Limb (tissue), 2 donors: Measurements from ENCODE around the gene FSD2.
A peak's percentile ranks its signal among the peaks of the same experiment; 100 is the strongest.
"Not testable (repeated sequence)": the region's sequence is repeated elsewhere in the genome, so short reads cannot be mapped to it uniquely, and the experiment has no call there.

Experiments used
- DNase-seq, 2 donors: peaks; one replicate each; pipeline ENCODE4 v3.0.0-alpha.2; 2016; ENCODE audit errors: extremely low spot score in 2 of 2

Gene FSD2

GRCh38 chr15:82830427-82831173, 24.7 kb upstream of the FSD2 start:
- DNase-seq = no peak

DNA sequence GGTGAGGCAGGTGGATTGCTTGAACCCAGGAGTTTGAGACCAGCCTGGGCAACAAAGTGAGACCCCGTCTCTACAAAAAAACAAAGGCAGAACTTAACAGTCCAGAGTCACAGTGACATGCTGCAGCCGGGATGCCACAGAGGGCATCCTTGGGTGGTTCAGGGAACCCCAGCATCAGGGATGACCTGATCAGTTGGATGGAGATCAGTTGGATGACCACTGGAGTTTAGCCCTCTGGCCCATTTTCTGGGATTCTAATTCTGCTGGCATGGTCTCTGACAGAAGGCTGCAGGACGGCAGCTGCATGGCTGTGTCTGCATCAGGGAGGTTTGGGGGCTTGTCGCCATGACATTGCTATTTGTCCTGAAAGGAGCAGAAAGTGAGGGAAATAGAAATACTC, 23.4 kb upstream of the FSD2 start:
- no peak for DNase-seq

- no peak for DNase-seq
Measured at GRCh38 chr15:82828075-82828474, 22.2 kb upstream of the FSD2 start.

DNA sequence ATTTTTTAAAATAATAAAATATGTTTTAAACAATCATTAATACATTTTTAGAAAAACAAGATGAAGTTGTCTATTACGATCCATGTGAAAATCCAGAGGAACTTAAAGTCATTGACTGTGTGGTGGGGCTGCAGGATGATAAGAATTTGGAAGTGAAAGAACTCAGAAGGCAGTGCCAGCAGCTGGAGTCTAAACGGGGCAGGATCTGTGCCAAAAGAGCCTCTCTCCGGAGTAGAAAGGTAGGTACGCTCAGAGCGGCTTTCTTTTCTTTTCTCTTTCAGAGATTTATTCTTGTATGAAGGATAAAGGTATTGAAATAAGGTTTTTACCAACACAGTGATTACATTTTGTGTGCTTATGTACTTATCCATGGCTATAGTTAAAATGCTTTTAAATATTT, 17.2 kb upstream of the FSD2 start:
- DNase-seq = no peak

GRCh38 chr15:82821851-82822250, 16.0 kb upstream of the FSD2 start:
- DNase-seq = not testable (repeated sequence)

DNA sequence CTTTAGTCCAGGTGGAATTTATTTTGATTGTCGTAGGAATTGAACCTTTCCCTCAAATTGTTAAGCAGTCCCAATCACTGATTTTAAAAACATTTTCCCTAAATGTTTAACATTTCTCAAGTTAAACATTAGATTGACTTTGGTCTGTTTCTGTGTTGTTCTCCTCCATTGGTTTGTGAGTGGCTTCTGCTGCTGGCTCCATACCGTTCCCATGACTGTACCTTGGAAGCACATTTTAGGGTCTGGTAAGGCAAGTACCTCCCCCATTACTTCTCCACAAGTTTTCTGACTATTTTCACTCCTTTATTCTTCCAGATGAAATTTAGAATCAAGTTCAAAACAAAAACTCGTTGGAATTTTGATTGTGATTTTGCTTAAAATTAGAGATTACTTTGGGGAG, 15.5 kb upstream of the FSD2 start:
- DNase-seq = not testable (repeated sequence)

DNA sequence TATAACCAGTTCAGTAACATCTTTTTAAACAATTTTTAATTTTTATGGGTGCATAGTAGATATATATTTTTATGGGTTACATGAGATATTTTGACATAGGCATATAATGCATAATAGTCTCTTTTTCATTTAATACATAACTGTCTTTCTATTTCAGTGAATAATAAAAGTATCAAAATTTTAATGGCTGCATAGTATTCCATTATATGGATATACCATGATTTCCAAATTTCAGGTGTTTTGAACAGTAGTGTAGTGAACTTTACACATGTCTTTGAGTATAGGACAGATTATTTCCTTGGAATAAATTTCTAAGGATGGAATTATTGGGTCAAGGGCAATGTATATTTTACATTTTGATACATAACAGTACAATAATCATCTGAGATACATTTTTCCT, 14.3 kb upstream of the FSD2 start:
- no peak for DNase-seq

- no peak for DNase-seq
Measured at GRCh38 chr15:82812994-82813393, 7.1 kb upstream of the FSD2 start.

- DNase-seq = no peak
Measured at GRCh38 chr15:82810890-82811426, 5.1 kb upstream of the FSD2 start.

GRCh38 chr15:82810061-82810889, 4.4 kb upstream of the FSD2 start:
- DNase-seq = peak in 1 of 2 donors; percentile 8

- DNase-seq = peak; percentile 96 to 97
Measured at GRCh38 chr15:82809308-82810060, 3.6 kb upstream of the FSD2 start, which contains the start of gene WHAMM. Gene WHAMM, plus strand, starts transcription at chr15:82809628. Its CDS starts 99 bp downstream, at chr15:82809727.

DNA sequence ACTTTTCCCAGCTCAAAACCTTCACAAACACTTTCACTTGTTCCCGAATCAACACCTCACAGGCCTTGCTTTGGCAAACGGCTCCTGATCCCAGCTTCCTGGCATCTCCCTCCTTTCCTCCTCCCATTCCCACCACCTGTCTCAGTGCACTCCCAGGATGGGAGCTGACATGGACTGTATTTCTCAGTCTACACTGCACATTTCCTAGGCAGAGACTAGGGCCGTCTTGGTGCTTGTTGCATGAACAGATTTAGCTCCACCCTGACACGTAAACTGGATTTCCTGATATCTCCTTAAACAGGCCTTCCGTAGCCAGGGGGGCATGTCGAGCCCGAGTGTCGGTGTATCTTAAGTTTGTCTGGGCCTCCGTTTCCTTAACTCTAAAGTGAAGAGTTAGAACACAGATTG, 2.8 kb upstream of the FSD2 start:
- no peak for DNase-seq

- DNase-seq = no peak
Measured at GRCh38 chr15:82807920-82808633, 2.2 kb upstream of the FSD2 start.

DNA sequence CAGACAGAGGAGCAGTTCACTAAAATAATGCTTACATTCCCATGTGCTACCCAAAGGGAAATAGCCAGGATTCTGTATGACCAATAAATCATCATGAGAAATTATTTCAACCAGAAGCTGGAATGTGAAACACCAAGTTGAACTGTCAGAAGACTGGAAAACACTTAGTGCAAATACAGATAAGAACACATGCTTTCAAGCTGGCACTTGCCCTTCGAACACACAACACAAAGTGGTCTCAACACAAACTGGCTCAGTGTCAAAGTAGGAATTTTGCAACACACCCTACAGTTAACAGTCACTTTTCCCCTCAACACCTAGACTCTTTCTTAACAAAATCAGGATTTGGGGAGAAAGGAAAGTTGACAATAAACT, 1.3 kb downstream of the FSD2 start:
- DNase-seq = no peak

DNA sequence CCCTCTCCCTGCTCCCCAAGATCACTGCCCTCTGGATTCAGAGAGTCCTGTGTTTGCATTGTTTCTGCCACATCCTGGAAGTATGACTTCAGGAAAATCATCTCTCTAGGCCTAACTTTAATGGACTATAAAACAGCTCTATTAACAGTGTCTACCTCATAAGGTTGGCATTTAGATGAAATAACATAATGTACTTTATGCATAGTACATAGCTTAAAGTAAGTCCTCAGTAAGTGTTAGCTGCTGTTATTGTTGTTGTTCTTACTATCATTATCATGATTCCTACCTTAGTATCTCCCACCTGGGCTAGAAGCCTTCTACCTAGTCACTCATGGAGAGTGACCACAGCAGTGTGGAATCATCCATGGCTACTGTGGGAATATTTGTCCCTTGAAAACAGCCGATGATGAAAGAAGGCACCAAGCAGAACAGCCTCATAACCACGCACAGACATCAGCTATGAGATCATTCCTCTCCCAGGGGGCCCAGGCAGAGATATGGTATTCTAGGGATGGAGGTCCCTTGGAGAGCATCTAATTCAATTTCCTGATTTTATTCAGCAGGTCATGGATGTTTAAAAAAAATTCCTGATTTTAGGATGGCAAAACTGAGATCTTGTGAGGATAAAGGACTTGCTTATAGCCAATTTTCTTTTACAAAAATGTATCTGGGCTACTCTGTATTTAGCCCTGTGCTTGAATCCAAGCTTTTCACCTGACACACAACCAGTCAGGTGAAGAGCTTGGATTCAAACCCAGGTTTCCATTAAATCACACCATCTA, 1.9 kb downstream of the FSD2 start:
- DNase-seq = no peak

DNA sequence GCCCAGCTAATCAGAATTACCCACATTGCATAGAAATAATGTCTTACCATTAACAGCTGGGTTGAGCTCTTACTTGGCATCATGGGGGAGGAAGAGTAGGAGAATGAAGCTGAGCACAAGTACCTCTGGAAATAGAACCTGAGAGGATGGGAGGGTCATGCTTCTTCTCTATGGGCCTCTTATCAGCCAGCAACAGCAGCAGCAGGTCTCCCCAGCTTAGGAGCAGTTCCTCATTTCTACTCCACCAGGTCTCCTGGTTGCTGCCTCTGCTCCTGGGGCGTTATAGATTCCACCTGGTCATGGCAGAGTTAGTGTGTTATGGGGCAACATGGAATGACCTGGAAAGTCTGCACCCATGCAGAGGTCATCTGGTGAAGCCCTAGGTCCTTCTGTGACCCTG, 3.4 kb downstream of the FSD2 start:
- DNase-seq = no peak

DNA sequence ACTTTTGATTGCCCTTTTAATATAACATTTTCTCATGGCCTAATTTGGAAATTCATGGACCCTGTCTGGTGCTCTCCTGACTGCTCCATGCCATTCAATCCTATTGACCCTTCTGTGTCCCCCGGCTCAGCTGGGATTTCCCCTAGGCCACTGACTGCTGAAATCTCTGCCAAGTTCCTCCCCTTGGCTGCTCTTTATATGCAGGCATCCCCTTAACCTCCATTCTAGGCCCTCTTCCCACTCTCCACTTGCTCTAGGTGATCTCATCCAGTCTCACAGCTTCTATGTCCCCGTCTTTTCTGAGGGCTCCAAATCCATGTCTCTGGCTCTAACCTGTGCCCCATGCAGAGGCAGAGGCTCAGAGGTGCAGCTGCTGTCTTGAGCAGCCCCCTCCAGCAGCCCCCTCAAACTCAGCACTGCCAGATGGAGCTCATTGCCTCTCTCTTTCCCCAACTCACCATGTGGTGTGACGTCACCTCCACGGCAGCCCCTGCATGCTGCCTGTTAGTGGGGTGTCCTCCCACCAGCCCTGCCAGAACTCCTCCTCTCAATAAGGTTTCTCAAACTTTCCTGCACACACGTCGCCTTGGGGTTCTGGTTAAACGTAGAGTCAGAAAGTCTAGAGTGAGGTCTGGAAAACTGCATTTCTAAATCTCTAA, 6.6 kb downstream of the FSD2 start:
- DNase-seq = no peak

DNA sequence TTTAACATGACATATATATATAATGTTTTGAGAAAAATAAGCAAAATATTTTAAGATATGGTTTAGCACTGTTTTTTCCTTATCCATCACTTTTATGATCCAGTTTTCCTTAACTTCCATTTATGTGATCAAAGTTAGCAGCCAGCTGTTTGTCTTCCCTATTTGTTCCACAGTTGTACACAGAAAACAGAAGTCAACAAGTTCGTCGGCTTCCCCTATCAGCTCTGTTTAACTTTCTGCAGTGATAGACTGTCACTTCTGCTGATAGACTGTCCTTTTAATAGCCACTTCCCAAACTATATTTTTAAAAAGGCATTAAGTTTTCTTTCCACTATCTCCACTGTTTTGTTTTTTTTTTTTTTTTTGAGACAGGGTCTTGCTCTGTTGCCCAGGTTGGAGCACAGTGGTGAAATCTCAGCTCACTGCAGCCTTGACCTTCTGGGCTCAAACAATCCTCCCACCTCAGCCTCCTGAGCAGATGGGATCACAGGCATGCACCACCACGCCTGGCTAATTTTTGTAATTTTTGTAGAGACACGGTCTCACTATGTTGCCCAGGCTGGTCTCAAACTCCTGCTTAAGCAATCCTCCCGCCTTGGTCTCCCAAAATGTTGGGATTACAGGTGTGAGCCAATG, 7.2 kb downstream of the FSD2 start:
- no peak for DNase-seq

DNA sequence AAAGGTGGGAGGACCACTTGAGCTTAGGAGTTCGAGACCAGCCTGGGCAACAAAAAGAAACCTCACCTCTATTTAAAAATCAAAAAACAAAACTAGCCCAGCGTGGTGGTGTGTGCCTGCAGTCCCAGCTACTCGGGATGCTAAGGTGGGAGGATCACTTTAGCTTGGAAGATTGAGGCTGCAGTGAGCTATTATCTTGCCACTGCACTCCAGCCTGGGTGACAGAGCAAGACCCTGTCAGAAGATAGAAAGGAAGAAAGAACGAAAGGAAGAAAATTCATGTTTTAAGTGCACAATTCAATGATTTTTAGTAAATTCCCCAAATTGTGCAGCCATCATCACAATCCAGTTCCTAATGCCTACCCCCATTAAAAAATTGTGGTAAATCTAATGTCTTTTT, 7.8 kb downstream of the FSD2 start:
- no peak for DNase-seq
